Lung microvascular endothelial cell (primary cell): Measurements from ENCODE around the gene MRPL34. TPM values are rescaled to one million over a fixed set of nuclear protein-coding genes. Genes with fewer than 3 reads are reported as not detected.

Experiments used
- DNase-seq, 2 donors: peaks; one replicate each; pipeline versions ENCODE4 v3.0.0 to v3.0.0-alpha.2; 2010; ENCODE audit warnings: low read depth in 2 of 2
- total RNA-seq: library from RNA; depleted of rRNA; stranded (reverse); fragments of >200 nt; gene quantifications from 2 replicates; pipeline ENCODE4 v1.2.1, GENCODE V29; 2014

MRPL34 gene
- total RNA-seq, 1 donor from 2014 or later = 56.9 TPM

DNA sequence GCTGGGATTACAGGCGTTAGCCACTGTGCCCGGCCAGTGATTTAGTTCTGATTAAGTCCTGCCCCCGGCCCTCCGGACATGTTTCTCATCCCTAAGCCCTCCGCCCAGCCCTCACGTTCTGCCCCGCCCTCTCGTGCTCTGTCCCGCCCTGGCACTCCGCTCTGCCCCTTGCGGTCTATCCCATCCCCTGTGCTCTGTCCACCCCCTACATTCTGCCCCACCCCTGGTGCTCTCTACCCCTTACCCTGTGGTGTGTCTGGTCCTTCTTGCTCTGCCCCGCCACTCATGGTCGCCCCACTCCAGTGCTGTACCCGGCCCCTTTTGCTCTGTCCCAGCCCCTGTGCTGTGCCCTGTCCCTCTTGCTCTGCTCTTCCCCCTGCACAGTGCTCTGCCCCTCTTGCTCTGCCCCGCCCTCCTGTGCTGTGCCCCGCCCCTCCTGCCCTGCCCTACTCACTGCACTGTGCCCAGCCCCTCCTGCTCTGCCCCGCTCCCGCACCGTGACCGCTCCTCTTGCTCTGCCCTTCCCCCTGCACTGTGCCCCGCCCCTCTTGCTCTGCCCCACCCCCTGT is 34.7 kb downstream of the MRPL34 start:
- DNase-seq = no peak

DNA sequence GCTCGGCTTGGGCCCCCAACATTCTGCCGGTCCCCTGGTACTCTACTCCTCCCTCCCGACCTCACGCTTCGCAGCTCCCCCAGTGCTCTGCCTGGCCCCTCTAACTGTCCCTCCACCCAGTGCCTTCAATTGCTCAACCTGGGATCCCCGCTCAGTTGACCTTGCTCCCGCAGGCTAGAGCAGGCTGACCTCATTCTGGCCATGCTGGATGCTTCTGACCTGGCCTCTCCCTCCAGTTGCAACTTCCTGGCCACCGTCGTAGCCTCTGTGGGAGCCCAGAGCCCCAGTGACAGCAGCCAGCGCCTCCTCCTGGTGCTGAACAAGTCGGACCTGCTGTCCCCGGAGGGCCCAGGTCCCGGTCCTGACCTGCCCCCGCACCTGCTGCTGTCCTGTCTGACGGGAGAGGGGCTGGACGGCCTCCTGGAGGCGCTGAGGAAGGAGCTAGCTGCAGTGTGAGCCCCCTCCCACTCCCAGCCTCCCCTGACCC is 35.2 kb downstream of the MRPL34 start:
- DNase-seq = no peak

DNA sequence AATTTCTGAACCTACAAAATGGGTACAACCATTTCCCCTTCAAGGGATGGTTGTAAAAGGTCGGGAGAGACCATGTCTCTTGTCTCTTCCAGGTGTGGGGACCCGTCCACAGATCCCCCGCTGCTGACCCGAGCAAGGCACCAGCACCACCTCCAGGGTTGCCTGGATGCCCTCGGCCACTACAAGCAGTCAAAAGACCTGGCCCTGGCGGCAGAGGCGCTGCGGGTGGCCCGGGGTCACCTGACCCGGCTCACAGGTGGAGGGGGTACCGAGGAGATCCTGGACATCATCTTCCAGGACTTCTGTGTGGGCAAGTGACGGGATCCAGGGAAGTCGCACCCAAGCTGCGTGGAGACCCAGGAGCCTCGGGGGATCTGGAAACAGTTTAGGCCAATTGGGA is 35.7 kb downstream of the MRPL34 start:
- no peak for DNase-seq

DNA sequence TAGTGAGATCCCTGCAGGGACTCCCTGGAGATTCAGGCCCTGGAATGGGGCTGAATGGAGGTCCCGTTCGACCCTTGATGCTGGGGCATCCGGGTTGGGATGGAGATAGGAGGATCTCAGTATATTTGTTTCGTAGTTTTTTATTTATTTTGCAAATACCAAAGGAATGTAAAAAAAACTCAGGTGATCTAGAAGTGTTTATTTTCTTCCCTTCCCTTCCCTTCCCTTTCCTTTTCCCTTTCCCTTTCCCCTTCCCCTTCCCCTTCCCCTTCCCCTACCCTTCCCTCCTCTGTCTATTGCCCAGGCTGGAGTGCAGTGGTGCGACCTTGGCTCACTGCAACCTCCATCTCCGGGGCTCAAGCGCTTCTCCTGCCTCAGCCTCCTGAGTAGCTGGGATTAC is 36.2 kb downstream of the MRPL34 start:
- no peak for DNase-seq

DNA sequence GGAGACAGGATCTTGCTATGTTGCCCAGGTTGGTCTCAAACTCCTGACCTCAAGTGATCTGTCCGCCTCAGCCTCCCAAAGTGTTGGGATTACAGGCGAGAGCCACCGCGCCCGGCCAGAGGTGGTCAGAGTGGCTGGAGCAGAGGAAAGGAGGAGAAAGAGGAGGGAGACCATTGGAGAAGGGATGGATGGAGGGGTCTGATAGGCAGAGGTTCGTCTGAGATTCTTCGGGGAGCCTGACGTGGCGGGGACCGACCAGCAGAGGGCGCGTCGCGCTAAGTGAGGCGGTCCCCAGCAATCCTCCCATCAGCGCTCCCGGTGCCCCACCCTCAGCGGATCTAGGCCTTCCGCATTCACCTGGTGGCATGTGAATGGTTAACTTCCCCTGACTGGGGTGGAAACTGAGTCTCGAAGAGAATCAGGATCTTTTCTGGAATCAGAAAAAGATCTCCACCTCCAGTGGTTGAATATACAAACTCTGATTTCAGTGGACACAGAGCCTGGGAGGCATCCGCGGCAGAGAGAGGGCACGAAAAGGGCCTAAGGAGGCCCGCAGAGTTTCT is 40.5 kb downstream of the MRPL34 start:
- peak; percentile 64 to 77 for DNase-seq

DNA sequence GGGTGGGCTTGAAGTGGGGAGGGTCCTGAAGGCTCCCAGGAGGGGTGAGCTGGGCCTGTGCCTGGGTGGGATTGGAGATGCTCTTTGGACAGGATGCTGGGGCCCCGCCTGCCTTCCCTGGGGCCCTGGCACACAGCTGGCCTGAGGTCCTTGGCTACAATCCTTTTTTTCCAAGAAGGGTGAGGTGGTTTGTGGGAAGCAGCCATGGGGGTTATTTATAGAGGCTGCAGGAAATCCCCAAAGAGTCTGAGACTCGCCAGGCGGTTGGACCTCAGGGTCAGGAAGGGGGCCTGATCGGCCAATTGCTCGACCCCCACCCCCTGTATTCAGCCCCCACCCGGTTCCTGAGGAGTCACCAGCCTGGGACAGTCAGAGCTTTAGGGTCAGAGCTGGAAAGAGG is 41.7 kb downstream of the MRPL34 start:
- peak in 1 of 2 donors; percentile 54 for DNase-seq

DNA sequence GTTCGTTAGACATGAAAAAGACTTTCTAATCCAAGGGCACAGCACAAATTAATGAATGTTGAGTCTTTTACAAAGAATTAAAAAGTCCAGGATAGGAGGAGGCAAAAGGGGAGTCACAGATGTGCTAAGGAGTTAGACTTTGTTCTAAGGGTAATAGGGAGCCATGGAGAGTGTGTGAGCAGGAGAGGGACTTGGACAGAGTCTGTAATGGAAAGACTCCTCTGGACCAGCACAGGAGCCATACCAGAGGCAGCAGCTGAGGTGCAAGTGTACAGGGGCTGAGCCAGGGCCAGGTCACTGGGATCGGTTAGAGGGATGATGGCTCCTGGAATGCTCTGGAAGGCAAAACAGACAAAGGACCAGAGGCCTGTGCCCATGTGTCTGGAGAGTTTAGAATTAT is 42.2 kb downstream of the MRPL34 start:
- DNase-seq = no peak

DNA sequence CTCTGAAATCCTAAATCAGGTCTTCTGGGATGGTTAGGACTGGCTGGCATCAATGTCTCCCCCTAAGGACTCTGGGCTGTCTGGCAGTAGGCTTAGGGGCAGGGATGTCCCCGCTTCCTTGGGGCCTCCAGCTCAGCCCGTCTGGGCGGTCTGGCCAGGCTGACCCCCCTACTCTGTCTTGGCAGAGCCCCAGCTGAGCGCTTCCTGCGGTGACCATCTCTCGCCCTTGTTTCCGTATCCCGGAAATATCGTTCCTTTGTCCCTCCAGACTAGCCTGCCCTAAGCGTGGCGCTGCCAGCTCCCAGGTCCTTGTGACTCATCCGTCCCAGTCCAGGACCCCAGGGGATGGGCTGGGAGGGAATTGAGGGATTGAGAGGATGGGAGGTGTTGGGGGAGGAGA is 43.0 kb downstream of the MRPL34 start:
- peak; percentile 88 to 92 for DNase-seq

DNA sequence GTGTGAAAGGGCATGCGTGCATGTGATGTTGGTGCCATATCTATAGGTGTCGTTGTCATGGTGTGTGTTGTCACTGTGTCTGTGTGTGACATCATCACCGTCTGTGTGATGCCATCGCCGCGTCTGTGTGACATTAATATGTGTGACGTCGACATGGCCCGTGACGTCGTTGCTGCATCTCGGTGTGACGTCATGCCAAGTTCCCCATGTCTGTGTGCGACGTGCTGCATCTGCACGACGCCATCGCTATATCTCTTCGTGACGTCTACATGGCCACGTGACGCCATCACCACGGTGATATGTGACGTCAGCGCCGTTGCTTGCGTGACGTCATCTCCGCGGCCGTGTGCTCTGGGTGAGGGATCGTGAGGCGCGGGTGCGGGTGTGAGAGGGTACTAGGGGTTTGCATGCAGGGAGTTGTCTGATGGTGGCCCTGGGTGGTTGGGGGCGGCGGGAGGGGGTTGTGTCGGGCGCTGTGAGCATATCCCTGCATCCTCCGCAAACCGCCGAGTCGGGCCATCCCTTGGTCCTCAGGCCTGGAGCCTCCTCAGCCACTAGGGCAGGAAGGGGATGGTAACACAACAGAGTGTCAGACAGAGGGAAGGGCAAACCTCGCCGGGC is 46.3 kb downstream of the MRPL34 start:
- no peak for DNase-seq

DNA sequence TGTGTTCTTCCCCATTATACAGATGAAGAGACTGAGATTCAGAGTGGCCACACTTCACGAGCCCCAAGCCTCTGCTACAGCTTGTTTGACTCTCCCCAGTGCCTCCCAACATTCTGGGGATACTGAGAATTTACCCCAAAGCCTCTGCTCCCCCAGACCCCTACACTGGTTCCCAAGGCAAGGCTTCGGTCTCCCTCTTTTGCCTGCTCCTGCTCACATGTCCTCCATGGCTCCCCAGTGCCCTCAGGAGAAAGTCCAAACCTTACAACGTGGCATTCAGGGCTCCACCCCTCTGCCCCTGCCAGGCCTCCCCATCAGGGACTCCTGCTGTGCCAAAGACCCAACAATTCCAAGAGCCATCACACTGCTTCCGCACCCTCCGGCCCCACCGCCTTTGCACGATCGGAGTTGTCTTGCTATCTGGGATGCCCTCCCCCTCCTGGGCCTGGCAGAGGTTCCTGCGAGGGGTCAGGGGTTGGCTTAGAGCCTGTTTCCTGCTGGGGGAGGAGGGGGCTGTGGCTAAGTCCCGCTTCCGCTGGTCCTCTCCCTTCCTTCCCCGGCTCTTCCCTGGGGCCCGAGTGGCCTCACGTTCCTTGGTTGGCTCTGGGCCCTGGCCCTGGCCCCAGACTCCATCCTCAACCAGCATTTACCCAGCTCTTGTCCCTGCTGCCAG is 47.1 kb downstream of the MRPL34 start:
- DNase-seq = peak in 1 of 2 donors; percentile 32

DNA sequence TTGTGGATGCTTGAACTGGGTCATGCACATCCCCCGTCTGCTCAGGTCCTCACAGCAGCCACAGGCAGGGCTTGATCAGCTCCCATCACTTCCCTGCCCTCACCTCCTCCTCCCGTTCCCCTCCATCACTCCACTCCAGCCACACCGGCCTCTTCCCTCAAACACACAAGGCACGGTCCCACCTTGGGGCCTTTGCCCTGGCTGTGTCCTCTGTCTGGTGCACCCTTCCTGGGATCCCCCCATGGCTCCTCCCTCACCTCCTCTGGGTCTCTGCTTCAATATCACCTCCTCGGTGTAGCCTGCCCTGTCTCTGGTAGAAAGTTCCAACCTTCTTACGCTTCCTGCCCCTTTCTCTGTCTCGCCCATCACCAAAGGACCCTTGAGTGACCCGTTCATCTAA is 47.7 kb downstream of the MRPL34 start:
- DNase-seq = no peak

Other genes with a start within 250 kb of the MRPL34 start
- 2.4 and 2.8 TPM in 2 replicates for gene HAUS8, start 230.4 kb upstream of the MRPL34 start, total RNA-seq
- gene MYO9B, start 230.1 kb upstream of the MRPL34 start, total RNA-seq = 24.0 and 36.5 TPM in 2 replicates
- 10.7 and 12.9 TPM in 2 replicates for gene USE1, start 90.5 kb upstream of the MRPL34 start, total RNA-seq
- gene OCEL1, start 79.6 kb upstream of the MRPL34 start, total RNA-seq = 2.6 and 4.0 TPM in 2 replicates
- gene NR2F6, start 60.0 kb upstream of the MRPL34 start, total RNA-seq = 22.9 and 38.5 TPM in 2 replicates
- 21.6 and 33.5 TPM in 2 replicates for gene USHBP1, start 41.1 kb upstream of the MRPL34 start, total RNA-seq
- gene BABAM1, start 38.4 kb upstream of the MRPL34 start, total RNA-seq = 61.3 and 73.2 TPM in 2 replicates
- 0.20 and 0.44 TPM in 2 replicates for gene ANKLE1, start 24.0 kb upstream of the MRPL34 start, total RNA-seq
- gene ABHD8, start 2.4 kb upstream of the MRPL34 start, total RNA-seq = 5.2 and 5.6 TPM in 2 replicates
- 16.6 and 20.0 TPM in 2 replicates for gene DDA1, start 3.7 kb downstream of the MRPL34 start, total RNA-seq
- gene ANO8, start 29.0 kb downstream of the MRPL34 start, total RNA-seq = 1.5 and 3.0 TPM in 2 replicates
- 5.0 and 6.3 TPM in 2 replicates for gene GTPBP3, start 31.7 kb downstream of the MRPL34 start, total RNA-seq
- gene PLVAP, start 71.5 kb downstream of the MRPL34 start, total RNA-seq = 0.99 and 5.2 TPM in 2 replicates
- gene CCDC194, start 88.3 kb downstream of the MRPL34 start, total RNA-seq = not detected in 2 replicates
- 3.6 and 10.5 TPM in 2 replicates for gene BST2, start 99.8 kb downstream of the MRPL34 start, total RNA-seq
- gene MVB12A, start 114.2 kb downstream of the MRPL34 start, total RNA-seq = 32.3 and 33.9 TPM in 2 replicates
- gene TMEM221, start 142.8 kb downstream of the MRPL34 start, total RNA-seq = not detected in 2 replicates
- not detected in 2 replicates for gene NXNL1, start 155.1 kb downstream of the MRPL34 start, total RNA-seq
- gene SLC27A1, start 164.7 kb downstream of the MRPL34 start, total RNA-seq = 12.6 and 22.2 TPM in 2 replicates
- gene PGLS, start 205.8 kb downstream of the MRPL34 start, total RNA-seq = 46.4 and 67.5 TPM in 2 replicates
- 44.0 and 49.7 TPM in 2 replicates for gene COLGALT1, start 249.8 kb downstream of the MRPL34 start, total RNA-seq